Measurements from ENCODE around the gene B4GALT2.

DNA sequence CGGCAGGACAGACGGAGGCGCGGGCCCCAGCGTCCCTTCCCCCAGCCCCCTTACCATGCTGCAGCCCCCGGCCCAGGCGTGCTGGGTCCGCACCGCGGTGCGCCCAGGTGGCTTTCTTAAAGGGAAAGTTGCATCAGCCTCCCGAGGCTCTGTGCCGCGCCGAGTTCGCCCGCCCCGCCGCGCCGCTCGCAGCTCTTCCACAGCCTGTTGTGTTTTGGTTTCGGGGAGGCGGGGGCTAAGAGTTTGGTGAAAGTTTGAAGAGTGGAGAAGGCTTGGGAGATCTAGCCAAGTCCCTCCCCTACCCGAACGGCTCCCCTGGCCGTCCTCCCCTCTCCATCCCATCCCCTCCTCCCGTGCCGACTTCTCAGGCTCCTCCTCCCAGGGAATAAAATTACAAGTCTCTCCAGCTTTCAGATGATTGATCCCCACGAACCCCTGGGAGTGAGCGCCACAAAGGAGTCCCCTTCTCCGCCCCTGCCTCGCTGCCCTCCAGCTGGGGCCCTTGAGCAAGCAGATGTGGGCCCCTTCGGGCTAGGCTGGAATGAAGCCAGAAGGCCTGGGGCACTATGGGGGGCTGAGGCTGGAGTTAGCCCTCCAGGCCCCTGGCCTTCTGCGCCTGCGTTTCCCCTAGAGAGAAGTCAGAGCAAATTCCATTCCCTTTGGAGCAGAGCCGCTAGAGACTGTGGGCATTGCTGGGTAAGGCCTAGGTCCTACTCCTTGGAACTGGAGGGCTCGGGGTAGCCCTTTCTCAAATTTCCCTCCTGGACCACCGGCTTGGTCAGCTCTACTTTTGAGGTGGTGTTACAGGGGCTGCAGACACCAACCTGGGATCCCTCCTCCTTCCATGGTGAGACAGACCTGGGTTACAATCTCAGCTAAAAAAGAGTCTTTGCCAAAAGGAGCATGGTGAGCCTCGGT is 52.5 kb downstream of the B4GALT2 start, which contains the start of gene SLC6A9:
- TF ChIP-seq, protein P1, sequence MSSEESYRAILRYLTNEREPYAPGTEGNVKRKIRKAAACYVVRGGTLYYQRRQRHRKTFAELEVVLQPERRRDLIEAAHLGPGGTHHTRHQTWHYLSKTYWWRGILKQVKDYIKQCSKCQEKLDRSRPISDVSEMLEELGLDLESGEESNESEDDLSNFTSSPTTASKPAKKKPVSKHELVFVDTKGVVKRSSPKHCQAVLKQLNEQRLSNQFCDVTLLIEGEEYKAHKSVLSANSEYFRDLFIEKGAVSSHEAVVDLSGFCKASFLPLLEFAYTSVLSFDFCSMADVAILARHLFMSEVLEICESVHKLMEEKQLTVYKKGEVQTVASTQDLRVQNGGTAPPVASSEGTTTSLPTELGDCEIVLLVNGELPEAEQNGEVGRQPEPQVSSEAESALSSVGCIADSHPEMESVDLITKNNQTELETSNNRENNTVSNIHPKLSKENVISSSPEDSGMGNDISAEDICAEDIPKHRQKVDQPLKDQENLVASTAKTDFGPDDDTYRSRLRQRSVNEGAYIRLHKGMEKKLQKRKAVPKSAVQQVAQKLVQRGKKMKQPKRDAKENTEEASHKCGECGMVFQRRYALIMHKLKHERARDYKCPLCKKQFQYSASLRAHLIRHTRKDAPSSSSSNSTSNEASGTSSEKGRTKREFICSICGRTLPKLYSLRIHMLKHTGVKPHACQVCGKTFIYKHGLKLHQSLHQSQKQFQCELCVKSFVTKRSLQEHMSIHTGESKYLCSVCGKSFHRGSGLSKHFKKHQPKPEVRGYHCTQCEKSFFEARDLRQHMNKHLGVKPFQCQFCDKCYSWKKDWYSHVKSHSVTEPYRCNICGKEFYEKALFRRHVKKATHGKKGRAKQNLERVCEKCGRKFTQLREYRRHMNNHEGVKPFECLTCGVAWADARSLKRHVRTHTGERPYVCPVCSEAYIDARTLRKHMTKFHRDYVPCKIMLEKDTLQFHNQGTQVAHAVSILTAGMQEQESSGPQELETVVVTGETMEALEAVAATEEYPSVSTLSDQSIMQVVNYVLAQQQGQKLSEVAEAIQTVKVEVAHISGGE (CRISPR knock-in tag; IDR thresholded peaks at IDR 0.05): no peak
- TF ChIP-seq SP1 (IDR thresholded peaks at IDR 0.05; ENCODE audit: low read depth, low read length): no peak

All from GM12878 (cell line).